Muscle of leg (tissue), 11 donors: ENCODE data around the gene ACVR2B. TPM values are rescaled to one million over a fixed set of nuclear protein-coding genes. Genes with fewer than 3 reads are reported as not detected.
"Not testable (repeated sequence)": the region's sequence is repeated elsewhere in the genome, so short reads cannot be mapped to it uniquely, and the experiment has no call there.

Experiments used
- DNase-seq: peaks from one replicate; pipeline ENCODE4 v3.0.0; 2013
- H3K27ac ChIP-seq: one replicate; pipeline ENCODE4 v1.5.1; 2013; ENCODE audit warnings: mild to moderate bottlenecking, low read length, control low read depth
- H3K27me3 ChIP-seq: one replicate; pipeline ENCODE4 v1.6.1; 2013; ENCODE audit warnings: low read length; ENCODE audit not compliant: control insufficient read depth, insufficient read depth
- H3K36me3 ChIP-seq: one replicate; pipeline ENCODE4 v1.6.1; 2013; ENCODE audit warnings: low read length; ENCODE audit not compliant: control insufficient read depth, insufficient read depth
- H3K4me1 ChIP-seq: one replicate; pipeline ENCODE4 v1.6.1; 2013; ENCODE audit warnings: low read length; ENCODE audit not compliant: control insufficient read depth, insufficient read depth
- H3K4me3 ChIP-seq: one replicate; pipeline ENCODE4 v1.5.1; 2013; ENCODE audit warnings: low read length, control low read depth
- H3K9me3 ChIP-seq: replicated peaks from 2 replicates; pipeline ENCODE4 v1.6.1; 2013; ENCODE audit warnings: low read depth, low read length; ENCODE audit not compliant: control insufficient read depth
- WGBS: methylation state at CpG from one replicate; pipeline ENCODE4 v1.1.5; 2013; ENCODE audit warnings: missing lambda C conversion rate; ENCODE audit not compliant: insufficient coverage; 5-methylcytosine and 5-hydroxymethylcytosine counted together
- polyA plus RNA-seq, 8 donors: library from polyadenylated mRNA; unstranded; fragments of 120-200 nt; gene quantifications; one replicate each; pipeline versions ENCODE4 v1.2.1 to v1.2.3, GENCODE V29; 2013; ENCODE audit warnings: inconsistent platforms in 1 of 8, low replicate concordance in 1 of 8; ENCODE audit not compliant: insufficient read length in 8 of 8, insufficient read depth in 1 of 8
- total RNA-seq: library from RNA; stranded (reverse); fragments of 120-200 nt; gene quantifications from one replicate; pipeline ENCODE4 v1.2.4, GENCODE V29; 2013

The ACVR2B gene
- total and polyA plus RNA-seq, 9 donors, result 7.9 to 17.6 (median 13.7) TPM

DNA sequence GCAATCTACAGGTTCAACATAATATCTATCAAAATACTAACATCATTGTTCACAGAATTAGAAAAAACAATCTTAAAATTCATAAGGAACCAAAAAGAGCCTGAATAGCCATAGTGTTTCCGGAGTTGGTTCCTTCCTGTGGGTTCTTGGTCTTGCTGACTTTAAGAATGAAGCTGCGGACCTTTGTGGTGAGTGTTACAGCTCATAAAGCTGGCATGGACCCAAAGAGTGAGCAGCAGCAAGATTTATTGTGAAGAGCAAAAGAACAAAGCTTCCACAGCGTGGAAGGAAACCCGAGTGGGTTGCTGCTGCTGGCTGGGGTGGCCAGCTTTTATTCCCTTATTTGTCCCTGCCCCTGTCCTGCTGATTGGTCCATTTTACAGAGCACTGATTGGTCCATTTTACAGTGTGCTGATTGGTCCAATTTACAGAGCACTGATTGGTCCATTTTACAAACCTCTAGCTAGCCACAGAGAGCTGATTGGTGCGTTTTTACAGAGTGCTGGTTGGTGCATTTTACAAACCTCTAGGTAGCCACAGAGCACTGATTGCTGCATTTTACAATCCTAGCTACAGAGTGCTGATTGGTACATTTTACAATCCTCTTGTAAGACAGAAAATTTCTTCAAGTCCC is 15.1 kb upstream of the ACVR2B start:
- not testable (repeated sequence) for H3K27me3 ChIP-seq, H3K36me3 ChIP-seq, H3K4me1 ChIP-seq, H3K4me3 ChIP-seq, H3K27ac ChIP-seq
- H3K9me3 ChIP-seq, result peaks cover 18% of the 10 kb centered on the region
- peak; percentile 42 for DNase-seq
- WGBS, result 80% methylated on average over 5 of the region's 5 CpGs

DNA sequence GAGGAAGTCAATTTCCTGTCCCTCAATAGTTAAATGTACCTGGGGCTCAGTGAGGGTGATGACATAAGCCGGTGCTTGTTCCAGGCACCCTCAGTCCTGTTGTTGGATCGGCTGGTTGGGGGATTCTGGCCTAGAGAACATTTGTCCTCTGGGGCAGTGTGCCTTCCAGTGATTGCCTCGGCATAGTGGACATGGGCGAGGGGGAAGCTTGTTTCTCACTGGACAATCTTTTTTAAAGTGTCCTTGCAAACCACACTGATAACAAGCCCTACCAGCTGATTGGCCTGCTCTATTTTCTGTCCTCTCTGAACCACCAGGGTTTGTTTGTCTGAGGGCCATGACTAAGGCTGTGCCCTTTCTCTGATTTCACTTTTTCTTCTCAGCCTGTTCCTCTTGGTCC is 10.5 kb upstream of the ACVR2B start:
- H3K36me3 ChIP-seq, H3K27ac ChIP-seq, H3K27me3 ChIP-seq, H3K9me3 ChIP-seq, H3K4me3 ChIP-seq, H3K4me1 ChIP-seq, DNase-seq: not testable (repeated sequence)
- 0% methylated on average over 1 of the region's 4 CpGs for WGBS

DNA sequence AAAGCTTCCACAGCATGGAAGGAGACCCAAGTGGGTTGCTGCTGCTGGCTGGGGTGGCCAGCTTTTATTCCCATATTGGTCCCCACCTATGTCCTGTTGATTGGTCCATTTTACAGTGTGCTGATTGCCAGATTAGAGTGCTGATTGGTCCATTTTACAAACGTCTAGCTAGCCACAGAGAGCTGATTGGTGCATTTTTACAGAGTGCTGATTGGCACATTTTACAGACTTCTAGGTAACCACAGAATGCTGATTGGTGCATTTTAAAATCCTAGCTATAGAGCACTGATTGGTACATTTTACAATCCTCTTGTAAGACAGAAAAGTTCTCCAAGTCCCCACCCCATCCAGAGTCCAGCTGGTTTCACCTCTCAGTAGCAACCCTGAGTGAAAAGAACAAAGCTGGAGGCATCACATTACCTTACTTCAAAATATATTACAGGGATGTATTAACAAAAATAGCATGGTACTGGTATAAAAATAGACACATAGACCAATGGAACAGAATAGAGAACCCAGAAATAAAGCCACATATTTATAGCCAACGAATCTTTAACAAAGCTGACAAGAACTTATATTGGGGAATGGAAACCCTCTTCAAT is 7.5 kb upstream of the ACVR2B start:
- H3K36me3 ChIP-seq, result no peaks in the 10 kb centered on the region
- H3K4me3 ChIP-seq, result no peak overlapping the region
- no peak for DNase-seq
- H3K4me1 ChIP-seq, result no peaks in the 10 kb centered on the region
- no peaks in the 10 kb centered on the region for H3K9me3 ChIP-seq
- whole genome bisulfite sequencing, result no CpG with 5 or more reads among the region's 2 CpGs
- no peaks in the 10 kb centered on the region for H3K27me3 ChIP-seq
- H3K27ac ChIP-seq, result no peak overlapping the region

- Histone ChIP-seq H3K4me1 (no peaks in the 10 kb centered on the region), H3K4me3 (no peak overlapping the region), H3K36me3 (no peaks in the 10 kb centered on the region), H3K27me3 (no peaks in the 10 kb centered on the region), H3K27ac (no peak overlapping the region), H3K9me3 (no peaks in the 10 kb centered on the region)
- DNase-seq, result no peak
These were observed 6.9 kb upstream of the ACVR2B start for GRCh38 chr3:38446812-38447211.

- H3K9me3 ChIP-seq, result no peaks in the 10 kb centered on the region
- DNase-seq, result no peak
- no peaks in the 10 kb centered on the region for H3K36me3 ChIP-seq
- H3K27ac ChIP-seq, result no peak overlapping the region
- no peak overlapping the region for H3K4me3 ChIP-seq
- 87% methylated on average over 3 of the region's 3 CpGs for WGBS
- no peaks in the 10 kb centered on the region for H3K27me3 ChIP-seq
- peaks cover 12% of the 10 kb centered on the region for H3K4me1 ChIP-seq
These were observed 2.8 kb upstream of the ACVR2B start for GRCh38 chr3:38450853-38451252.

- Histone ChIP-seq H3K27ac (peak overlapping the region; percentile 92), H3K4me1 (peaks cover 39% of the 10 kb centered on the region), H3K36me3 (peaks cover 3% of the 10 kb centered on the region), H3K9me3 (no peaks in the 10 kb centered on the region), H3K4me3 (peak overlapping the region; percentile 81), H3K27me3 (no peaks in the 10 kb centered on the region)
- under 1% methylated on average over 32 of the region's 36 CpGs for WGBS
- no peak for DNase-seq
These were observed 155 bp downstream of the ACVR2B start for GRCh38 chr3:38453913-38454177.

- Histone ChIP-seq H3K4me3 (peak overlapping the region; percentile 81), H3K9me3 (no peaks in the 10 kb centered on the region), H3K36me3 (peaks cover 3% of the 10 kb centered on the region), H3K27me3 (no peaks in the 10 kb centered on the region), H3K4me1 (peaks cover 44% of the 10 kb centered on the region), H3K27ac (peak overlapping the region; percentile 92)
- DNase-seq, result peak; percentile 44
- under 1% methylated on average over 78 of the region's 78 CpGs for WGBS
These were observed 641 bp downstream of the ACVR2B start for GRCh38 chr3:38454178-38454883.

DNA sequence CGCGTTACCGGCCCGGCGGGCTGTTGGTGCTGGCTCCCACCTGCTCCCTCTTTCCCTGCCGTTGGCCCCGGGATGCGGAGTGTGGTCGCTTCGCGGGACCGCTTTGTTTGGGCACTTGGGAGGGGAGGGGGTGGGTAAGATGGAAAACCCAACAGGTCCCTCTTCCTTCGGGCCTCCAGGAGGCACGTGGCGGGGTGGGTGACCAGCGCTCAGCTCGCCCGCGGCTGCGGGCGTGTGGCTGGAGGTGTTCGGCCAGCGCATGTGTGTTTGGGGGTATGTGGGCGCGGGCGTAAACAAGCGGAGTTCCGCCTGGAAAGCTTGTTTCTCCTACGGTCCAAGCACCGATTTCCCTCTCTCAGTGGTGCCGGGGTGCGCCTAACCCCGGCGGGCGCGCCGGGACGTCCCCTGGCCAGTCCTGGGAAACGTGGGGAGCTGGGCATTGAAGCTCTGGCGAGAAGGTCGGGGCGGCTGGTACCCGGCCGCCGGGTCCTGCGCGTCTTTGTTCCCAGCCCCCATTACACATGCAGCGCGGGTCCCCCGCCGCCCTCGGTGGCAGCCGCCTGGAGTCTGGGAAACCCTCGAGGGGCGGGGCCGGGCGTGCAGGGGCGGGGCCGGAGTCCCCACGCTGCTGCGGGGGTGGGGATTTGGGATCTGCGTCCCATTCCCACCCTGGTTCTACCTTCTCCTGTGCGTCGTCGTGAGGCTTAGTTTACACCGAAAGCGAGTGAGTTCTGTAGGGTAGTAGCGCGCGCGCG is 1.4 kb downstream of the ACVR2B start:
- peaks cover 51% of the 10 kb centered on the region for H3K4me1 ChIP-seq
- peak; percentile 71 for DNase-seq
- no peaks in the 10 kb centered on the region for H3K27me3 ChIP-seq
- H3K4me3 ChIP-seq, result peak overlapping the region; percentile 81
- WGBS, result 0% methylated on average over 26 of the region's 72 CpGs
- H3K27ac ChIP-seq, result peak overlapping the region; percentile 92
- H3K9me3 ChIP-seq, result no peaks in the 10 kb centered on the region
- H3K36me3 ChIP-seq, result peaks cover 3% of the 10 kb centered on the region

GRCh38 chr3:38455639-38456430 is 2.1 kb downstream of the ACVR2B start:
- Histone ChIP-seq H3K36me3 (peaks cover 3% of the 10 kb centered on the region), H3K27me3 (no peaks in the 10 kb centered on the region), H3K27ac (peak overlapping the region; percentile 92), H3K4me1 (peaks cover 59% of the 10 kb centered on the region), H3K9me3 (no peaks in the 10 kb centered on the region), H3K4me3 (peak overlapping the region; percentile 81)
- WGBS, result 16% methylated on average over 11 of the region's 15 CpGs
- DNase-seq, result no peak
